Activated CD8-positive, alpha-beta memory T cell treated with anti-CD3 and anti-CD28 coated beads, Interleukin-2, amount 50 U/mL, for 4 hours (primary cell): Measurements from ENCODE around the gene SMO.
"Not testable (repeated sequence)": the region's sequence is repeated elsewhere in the genome, so short reads cannot be mapped to it uniquely, and the experiment has no call there.

Experiments used
- DNase-seq: peaks from one replicate; pipeline ENCODE4 v3.0.0-alpha.2; 2020

Gene SMO

GRCh38 chr7:129170441-129171021, 17.9 kb upstream of the SMO start:
- DNase-seq: no peak

- DNase-seq: not testable (repeated sequence)
Measured at GRCh38 chr7:129173861-129174260, 14.6 kb upstream of the SMO start.

GRCh38 chr7:129176916-129177710, 11.3 kb upstream of the SMO start:
- no peak for DNase-seq

- DNase-seq: no peak
Measured at GRCh38 chr7:129184981-129185670, 3.3 kb upstream of the SMO start.

- DNase-seq: no peak
Measured at GRCh38 chr7:129186749-129187260, 1.6 kb upstream of the SMO start.

GRCh38 chr7:129187681-129188371, 607 bp upstream of the SMO start:
- DNase-seq: no peak

GRCh38 chr7:129188892-129189660, 643 bp downstream of the SMO start:
- no peak for DNase-seq

- no peak for DNase-seq
Measured at GRCh38 chr7:129189661-129190310, 1.4 kb downstream of the SMO start.

GRCh38 chr7:129191272-129191671, 2.8 kb downstream of the SMO start:
- DNase-seq: no peak

- no peak for DNase-seq
Measured at GRCh38 chr7:129193892-129194291, 5.5 kb downstream of the SMO start.

GRCh38 chr7:129197771-129198170, 9.3 kb downstream of the SMO start:
- no peak for DNase-seq

GRCh38 chr7:129199406-129199805, 11.0 kb downstream of the SMO start:
- DNase-seq: no peak

GRCh38 chr7:129202058-129202777, 13.8 kb downstream of the SMO start:
- no peak for DNase-seq

- DNase-seq: no peak
Measured at GRCh38 chr7:129203050-129203741, 14.8 kb downstream of the SMO start.

- DNase-seq: no peak
Measured at GRCh38 chr7:129205126-129205818, 16.8 kb downstream of the SMO start.

- DNase-seq: no peak
Measured at GRCh38 chr7:129205987-129206785, 17.8 kb downstream of the SMO start.

GRCh38 chr7:129208667-129209066, 20.2 kb downstream of the SMO start:
- DNase-seq: no peak

- no peak for DNase-seq
Measured at GRCh38 chr7:129209067-129209926, 20.9 kb downstream of the SMO start.
